DND-41 (cell line): ENCODE data around the gene MAMLD1.

Experiments
- ATAC-seq: fragments of 200-7000 bp; cut with Tn5 transposase; 3 replicates; pipeline ENCODE4 v1.9.1; 2021; ENCODE audit warnings: low read depth; ENCODE audit not compliant: insufficient read depth
- DNase-seq: peaks from one replicate; pipeline ENCODE4 v3.0.0-alpha.2; 2020
- H2AFZ ChIP-seq: 2 replicates; pipeline ENCODE4 v1.6.0; 2012; ENCODE audit warnings: low read depth, low read length
- H3K27ac ChIP-seq: 2 replicates; pipeline ENCODE4 v1.5.1; 2012; ENCODE audit warnings: low read length, inconsistent platforms
- H3K27me3 ChIP-seq: fragments of 200-600 bp; sonication (generic); 2 replicates; pipeline ENCODE4 v1.6.0; 2012; ENCODE audit warnings: low read length, mild to moderate bottlenecking, inconsistent platforms; ENCODE audit not compliant: insufficient read depth, poor library complexity
- H3K36me3 ChIP-seq: 2 replicates; pipeline ENCODE4 v1.5.1; 2012; ENCODE audit warnings: low read length, inconsistent platforms; ENCODE audit not compliant: insufficient read depth
- H3K4me1 ChIP-seq: 2 replicates; pipeline ENCODE4 v1.5.1; 2012; ENCODE audit warnings: mild to moderate bottlenecking, low read length; ENCODE audit not compliant: insufficient read depth
- H3K4me2 ChIP-seq: 2 replicates; pipeline ENCODE4 v1.6.0; 2012; ENCODE audit warnings: mild to moderate bottlenecking, moderate library complexity, low read length, inconsistent platforms; ENCODE audit not compliant: insufficient read depth
- H3K4me3 ChIP-seq, 2 experiments: fragments of 200-600 bp in 1 of 2; shearing (Covaris generic) in 1 of 2; 2 replicates each; pipeline ENCODE4 v1.5.1; 2012 to 2016; ENCODE audit warnings: inconsistent platforms in 2 of 2, low read length in 2 of 2, mild to moderate bottlenecking in 2 of 2, low read depth in 1 of 2, moderate library complexity in 1 of 2
- H3K79me2 ChIP-seq: 2 replicates; pipeline ENCODE4 v1.6.0; 2012; ENCODE audit warnings: low read length, inconsistent platforms; ENCODE audit not compliant: insufficient read depth
- H3K9ac ChIP-seq: 2 replicates; pipeline ENCODE4 v1.6.0; 2012; ENCODE audit warnings: low read depth, mild to moderate bottlenecking, inconsistent platforms, low read length, moderate library complexity
- H3K9me3 ChIP-seq: 2 replicates; pipeline ENCODE4 v1.5.1; 2012; ENCODE audit warnings: low read length, moderate library complexity, mild to moderate bottlenecking, inconsistent platforms; ENCODE audit not compliant: insufficient read depth, severe bottlenecking
- H4K20me1 ChIP-seq: 2 replicates; pipeline ENCODE4 v1.6.0; 2012; ENCODE audit warnings: low read length; ENCODE audit not compliant: insufficient read depth
- CTCF ChIP-seq: IDR thresholded peaks from 2 replicates; pipeline ENCODE4 v1.5.1; 2012; ENCODE audit warnings: borderline replicate concordance, low read length, moderate library complexity, mild to moderate bottlenecking; ENCODE audit not compliant: poor library complexity, severe bottlenecking; ENCODE audit errors: extremely low read depth
- EZH2 ChIP-seq: IDR thresholded peaks from 3 replicates; pipeline ENCODE4 v1.6.1; 2012; ENCODE audit warnings: borderline replicate concordance, low read depth, mild to moderate bottlenecking, moderate library complexity, low read length, inconsistent platforms; ENCODE audit not compliant: severe bottlenecking

The MAMLD1 gene

DNA sequence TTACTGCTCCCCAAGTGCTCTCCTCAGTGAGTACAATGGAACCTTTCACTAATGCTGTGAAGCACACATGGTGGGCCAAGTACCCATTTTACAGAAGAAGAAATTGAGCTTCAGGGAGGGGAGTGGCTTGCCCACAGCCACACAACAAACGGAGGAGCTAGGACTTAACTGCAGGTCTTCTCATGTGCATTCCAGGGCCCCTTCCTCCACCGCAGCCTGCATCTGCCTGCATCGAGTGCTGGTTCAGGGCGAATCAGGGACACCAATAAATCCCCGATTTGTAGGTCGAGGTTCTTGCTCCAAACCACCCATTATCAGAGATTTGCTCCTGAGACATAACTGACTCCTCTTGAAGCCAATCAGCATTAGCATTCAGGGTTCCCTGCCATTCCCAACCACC is 100.9 kb downstream of the MAMLD1 start:
- H3K27me3 ChIP-seq = no peaks in the 10 kb centered on the region
- H3K4me1 ChIP-seq = no peaks in the 10 kb centered on the region
- H3K4me2 ChIP-seq = no peak overlapping the region
- no peaks in the 10 kb centered on the region for H3K9me3 ChIP-seq
- TF ChIP-seq CTCF (no peak), EZH2 (no peak)
- no peaks in the 10 kb centered on the region for H4K20me1 ChIP-seq
- H3K9ac ChIP-seq = no peak overlapping the region
- H3K27ac ChIP-seq = no peak overlapping the region
- DNase-seq (no peak), ATAC-seq (no peak)
- H3K4me3 ChIP-seq = no peak overlapping the region
- no peak overlapping the region for H2AFZ ChIP-seq
- H3K36me3 ChIP-seq = no peaks in the 10 kb centered on the region
- H3K79me2 ChIP-seq = no peaks in the 10 kb centered on the region

DNA sequence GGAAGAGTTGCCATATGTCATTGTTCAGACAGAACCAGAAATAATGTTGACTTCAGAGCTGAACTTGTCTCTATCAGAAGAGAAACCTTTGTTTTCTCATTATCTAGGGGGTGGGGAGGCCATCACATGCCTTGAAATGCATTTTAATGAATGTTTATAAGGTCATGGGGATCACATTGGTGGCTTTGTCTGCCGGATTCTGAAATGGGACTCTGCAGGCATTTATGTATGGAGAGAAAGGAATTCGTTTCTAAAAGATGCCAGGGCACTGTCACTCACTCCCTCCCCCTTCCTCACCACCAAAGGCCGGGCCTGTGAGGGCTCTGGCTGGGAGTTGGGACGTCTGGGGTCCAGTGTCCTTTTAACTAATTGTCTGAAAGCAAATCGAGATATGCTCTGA is 102.2 kb downstream of the MAMLD1 start:
- Histone ChIP-seq H3K36me3 (no peaks in the 10 kb centered on the region), H2AFZ (no peak overlapping the region), H3K9me3 (no peaks in the 10 kb centered on the region), H3K4me1 (no peaks in the 10 kb centered on the region), H3K9ac (no peak overlapping the region), H4K20me1 (no peaks in the 10 kb centered on the region), H3K4me2 (no peak overlapping the region), H3K27me3 (no peaks in the 10 kb centered on the region), H3K79me2 (no peaks in the 10 kb centered on the region), H3K27ac (no peak overlapping the region), H3K4me3 (no peak overlapping the region)
- TF ChIP-seq EZH2 = no peak
- ATAC-seq (no peak), DNase-seq (no peak)

- H3K9me3 ChIP-seq = no peaks in the 10 kb centered on the region
Observed at GRCh38 chrX:150465881-150466775, 103.0 kb downstream of the MAMLD1 start.

More at GRCh38 chrX:150465881-150466775, 103.0 kb downstream of the MAMLD1 start:
- TF ChIP-seq CTCF (no peak), EZH2 (no peak)
- Histone ChIP-seq H3K36me3 (no peaks in the 10 kb centered on the region), H3K9ac (no peak overlapping the region), H3K4me2 (no peak overlapping the region), H3K27me3 (no peaks in the 10 kb centered on the region), H3K27ac (no peak overlapping the region), H4K20me1 (no peaks in the 10 kb centered on the region), H2AFZ (no peak overlapping the region), H3K4me3 (no peak overlapping the region), H3K4me1 (no peaks in the 10 kb centered on the region), H3K79me2 (no peaks in the 10 kb centered on the region)
- ATAC-seq = no peak
- DNase-seq = no peak
